Ascending aorta (tissue), 2 donors: ENCODE measurements around the gene KLHDC7B. TPM values are rescaled to one million over a fixed set of nuclear protein-coding genes. Genes with fewer than 3 reads are reported as not detected.

Source experiments
- DNase-seq, 2 donors: peaks; one replicate each; pipeline ENCODE4 v3.0.0-alpha.2; 2019; ENCODE audit warnings: low spot score in 2 of 2
- H3K27ac ChIP-seq, 2 donors: fragments of 200-600 bp; sonication (generic); one replicate each; pipeline ENCODE4 v1.5.1; 2016 to 2017; ENCODE audit warnings: mild to moderate bottlenecking in 1 of 2
- H3K27me3 ChIP-seq: fragments of 200-600 bp; sonication (generic); one replicate; pipeline ENCODE4 v1.5.1; 2017
- H3K36me3 ChIP-seq, 2 donors: fragments of 200-600 bp; sonication (generic); one replicate each; pipeline ENCODE4 v1.5.1; 2016
- H3K4me1 ChIP-seq, 2 donors: fragments of 200-600 bp; sonication (generic); one replicate each; pipeline ENCODE4 v1.5.1; 2016 to 2017; ENCODE audit warnings: mild to moderate bottlenecking in 1 of 2
- H3K4me3 ChIP-seq, 2 donors: fragments of 200-600 bp; sonication (generic); one replicate each; pipeline ENCODE4 v1.5.1; 2016 to 2017; ENCODE audit warnings: mild to moderate bottlenecking in 1 of 2
- H3K9me3 ChIP-seq, 2 donors: fragments of 200-600 bp; sonication (generic); one replicate each; pipeline ENCODE4 v1.5.1; 2016
- intact Hi-C: fragments of 100-400 bp; cut with DNase I; formaldehyde crosslinking; loops from one replicate; pipeline ENCODE4 v1.15.1; 2023
- total RNA-seq: library from RNA; depleted of rRNA; stranded (reverse); fragments of >200 nt; gene quantifications from one replicate; pipeline ENCODE4 v1.1.0, GENCODE V29; 2016
- TF ChIP-seq, protein P1 (sequence below), 3 experiments: fragments of 200-600 bp in 2 of 3; fragments of 450-650 bp in 1 of 3; sonication (generic) in 2 of 3; IDR thresholded peaks; one replicate each; pipeline ENCODE4 v1.5.1; 2016 to 2019; ENCODE audit warnings: antibody characterized with exemption in 3 of 3, mild to moderate bottlenecking in 1 of 3, moderate library complexity in 1 of 3

Gene KLHDC7B
- total RNA-seq, 1 donor from 2014 or later = not detected

- peaks cover 0 to 8% of the 10 kb centered on the region in 2 donors for H3K4me1 ChIP-seq
- no peaks in the 10 kb centered on the region for H3K9me3 ChIP-seq
- H3K4me3 ChIP-seq = no peak overlapping the region
- no peaks in the 10 kb centered on the region for H3K36me3 ChIP-seq
- intact Hi-C loops = no loop called here
- H3K27me3 ChIP-seq = no peaks in the 10 kb centered on the region
- no peak for DNase-seq
- no peak overlapping the region for H3K27ac ChIP-seq
- TF ChIP-seq, protein P1, sequence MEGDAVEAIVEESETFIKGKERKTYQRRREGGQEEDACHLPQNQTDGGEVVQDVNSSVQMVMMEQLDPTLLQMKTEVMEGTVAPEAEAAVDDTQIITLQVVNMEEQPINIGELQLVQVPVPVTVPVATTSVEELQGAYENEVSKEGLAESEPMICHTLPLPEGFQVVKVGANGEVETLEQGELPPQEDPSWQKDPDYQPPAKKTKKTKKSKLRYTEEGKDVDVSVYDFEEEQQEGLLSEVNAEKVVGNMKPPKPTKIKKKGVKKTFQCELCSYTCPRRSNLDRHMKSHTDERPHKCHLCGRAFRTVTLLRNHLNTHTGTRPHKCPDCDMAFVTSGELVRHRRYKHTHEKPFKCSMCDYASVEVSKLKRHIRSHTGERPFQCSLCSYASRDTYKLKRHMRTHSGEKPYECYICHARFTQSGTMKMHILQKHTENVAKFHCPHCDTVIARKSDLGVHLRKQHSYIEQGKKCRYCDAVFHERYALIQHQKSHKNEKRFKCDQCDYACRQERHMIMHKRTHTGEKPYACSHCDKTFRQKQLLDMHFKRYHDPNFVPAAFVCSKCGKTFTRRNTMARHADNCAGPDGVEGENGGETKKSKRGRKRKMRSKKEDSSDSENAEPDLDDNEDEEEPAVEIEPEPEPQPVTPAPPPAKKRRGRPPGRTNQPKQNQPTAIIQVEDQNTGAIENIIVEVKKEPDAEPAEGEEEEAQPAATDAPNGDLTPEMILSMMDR (IDR thresholded peaks at IDR 0.05) = no peak
Measured at GRCh38 chr22:50587407-50587806, 41.7 kb downstream of the KLHDC7B start.

GRCh38 chr22:50595189-50595588, 49.5 kb downstream of the KLHDC7B start:
- Histone ChIP-seq H3K4me3 (no peak overlapping the region), H3K27me3 (no peaks in the 10 kb centered on the region), H3K27ac (no peak overlapping the region), H3K36me3 (no peaks in the 10 kb centered on the region), H3K9me3 (no peaks in the 10 kb centered on the region), H3K4me1 (peaks cover 0 to under 1% of the 10 kb centered on the region in 2 donors)
- TF ChIP-seq, protein P1 (IDR thresholded peaks at IDR 0.05) = no peak
- intact Hi-C loops = no loop called here
- no peak for DNase-seq

DNA sequence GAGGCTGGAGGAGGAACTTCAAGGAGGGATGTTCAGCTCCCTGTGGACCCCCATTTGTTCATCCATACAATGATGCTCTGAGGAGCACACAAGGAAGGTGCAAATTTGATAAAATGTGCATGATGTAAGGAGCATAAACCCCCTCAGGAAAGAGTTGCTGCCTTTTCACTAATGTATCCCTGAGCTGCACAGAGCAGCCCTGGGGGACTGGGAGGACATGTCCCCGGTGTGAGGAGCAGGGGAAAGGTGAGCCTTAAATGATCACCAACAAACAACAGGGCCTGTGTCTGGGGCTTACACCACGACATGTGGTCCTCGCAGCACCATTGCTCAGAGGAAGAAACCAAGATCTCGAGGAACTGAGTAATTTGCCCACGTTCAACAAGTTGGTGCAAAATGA, 51.4 kb downstream of the KLHDC7B start:
- no peak for DNase-seq
- Histone ChIP-seq H3K9me3 (no peaks in the 10 kb centered on the region), H3K4me3 (no peak overlapping the region), H3K27ac (no peak overlapping the region), H3K36me3 (no peaks in the 10 kb centered on the region), H3K27me3 (peaks cover 10% of the 10 kb centered on the region), H3K4me1 (peaks cover 4 to 6% of the 10 kb centered on the region in 2 donors)
- TF ChIP-seq, protein P1 (IDR thresholded peaks at IDR 0.05) = no peak
- intact Hi-C loops = no loop called here

GRCh38 chr22:50599816-50600455, 54.2 kb downstream of the KLHDC7B start:
- Histone ChIP-seq H3K27ac (no peak overlapping the region), H3K36me3 (no peaks in the 10 kb centered on the region), H3K4me3 (peak overlapping the region; percentile 48 to 60), H3K9me3 (no peaks in the 10 kb centered on the region), H3K27me3 (peaks cover 16% of the 10 kb centered on the region), H3K4me1 (peaks cover 4 to 6% of the 10 kb centered on the region in 2 donors)
- no peak for DNase-seq
- intact Hi-C loops = no loop called here
- TF ChIP-seq, protein P1 (IDR thresholded peaks at IDR 0.05) = no peak

DNA sequence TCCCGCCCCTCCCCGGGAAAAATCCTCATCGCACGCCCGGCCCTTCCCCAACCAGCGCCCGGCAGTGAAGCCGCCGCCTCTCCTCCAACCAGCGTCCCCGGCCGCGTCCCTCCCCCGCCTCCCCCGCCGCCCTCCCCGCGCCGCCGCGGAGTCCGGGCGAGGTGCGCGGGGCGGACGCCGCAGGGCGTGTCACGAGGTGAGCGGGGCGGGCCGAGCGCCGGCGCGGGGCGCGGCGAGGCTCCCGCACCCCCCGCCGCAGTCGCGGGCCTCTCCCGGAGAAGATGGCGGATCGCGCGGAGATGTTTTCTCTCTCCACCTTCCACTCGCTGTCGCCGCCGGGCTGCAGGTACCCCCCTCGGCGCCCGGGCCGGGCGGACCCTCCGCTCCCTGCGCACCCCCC, 54.8 kb downstream of the KLHDC7B start, which contains the start of gene MAPK8IP2:
Gene MAPK8IP2 (plus strand): TSS at position 256 of the 400 bp plus-strand sequence. CDS start 26 bp downstream, at position 282.
- peak within 1 kb of the TSS; percentile 48 to 60 for H3K4me3 ChIP-seq
- peaks cover 4 to 6% of the 10 kb centered on the region in 2 donors for H3K4me1 ChIP-seq
- H3K27me3 ChIP-seq = peaks cover 16% of the 10 kb centered on the region
- intact Hi-C loops = no loop called here
- TF ChIP-seq, protein P1 (IDR thresholded peaks at IDR 0.05) = no peak
- H3K36me3 ChIP-seq = no peaks in the 10 kb centered on the region
- H3K27ac ChIP-seq = no peak within 1 kb of the TSS
- DNase-seq = no peak
- H3K9me3 ChIP-seq = no peaks in the 10 kb centered on the region

Other genes with a start within 250 kb of the KLHDC7B start
- gene PLXNB2, start 238.3 kb upstream of the KLHDC7B start, total RNA-seq = 287 TPM
- 1.4 TPM for gene DENND6B, start 218.9 kb upstream of the KLHDC7B start, total RNA-seq
- 55.5 TPM for gene PPP6R2, start 202.6 kb upstream of the KLHDC7B start, total RNA-seq
- 98.8 TPM for gene SBF1, start 70.9 kb upstream of the KLHDC7B start, total RNA-seq
- not detected for gene ADM2, start 64.4 kb upstream of the KLHDC7B start, total RNA-seq
- gene MIOX, start 59.0 kb upstream of the KLHDC7B start, total RNA-seq = not detected
- gene LMF2, start 38.2 kb upstream of the KLHDC7B start, total RNA-seq = 119 TPM
- gene NCAPH2, start 37.7 kb upstream of the KLHDC7B start, total RNA-seq = 41.7 TPM
- gene SCO2, start 20.3 kb upstream of the KLHDC7B start, total RNA-seq = not detected
- gene TYMP, start 15.9 kb upstream of the KLHDC7B start, total RNA-seq = 150 TPM
- not detected for gene SYCE3, start 17.0 kb downstream of the KLHDC7B start, total RNA-seq
- gene CPT1B, start 32.5 kb downstream of the KLHDC7B start, total RNA-seq = 0.43 TPM
- 82.4 TPM for gene CHKB, start 37.0 kb downstream of the KLHDC7B start, total RNA-seq
- not detected for gene MAPK8IP2, start 54.9 kb downstream of the KLHDC7B start, total RNA-seq
- gene ARSA, start 82.3 kb downstream of the KLHDC7B start, total RNA-seq = 111 TPM
- 128 TPM for gene SHANK3, start 126.9 kb downstream of the KLHDC7B start, total RNA-seq
- not detected for gene ACR, start 192.3 kb downstream of the KLHDC7B start, total RNA-seq
- gene RABL2B, start 237.7 kb downstream of the KLHDC7B start, total RNA-seq = 6.2 TPM